ENCODE measurements around the gene CBLB.

CBLB gene

DNA sequence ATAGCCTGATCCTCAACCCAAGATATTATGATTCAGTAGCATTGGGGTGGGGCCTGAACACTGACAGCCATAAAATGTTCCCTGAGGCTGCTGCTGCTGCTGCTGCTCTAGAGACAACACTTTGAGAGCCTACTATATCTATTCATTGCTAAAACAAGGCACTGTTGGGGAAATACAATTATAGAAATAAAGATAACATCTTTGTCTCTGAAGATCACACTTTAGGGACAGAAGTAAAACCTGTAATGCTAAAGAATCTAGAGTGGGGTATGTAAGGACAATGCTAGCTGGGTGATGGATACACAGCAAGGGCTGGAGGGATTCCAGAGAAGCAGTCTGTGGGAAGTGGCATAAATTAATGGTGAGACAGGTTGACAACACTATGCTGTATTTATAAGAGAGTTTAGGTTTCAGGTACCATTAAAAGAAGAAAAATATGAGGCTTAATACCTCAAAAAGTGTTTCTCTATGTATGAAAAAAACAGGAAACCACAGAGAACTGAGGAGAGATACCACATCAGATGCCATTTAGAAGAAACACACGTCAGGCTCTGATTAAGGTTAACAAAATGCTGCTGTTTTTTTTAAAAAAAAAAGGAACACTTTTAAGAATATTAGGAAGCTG, 115.9 kb downstream of the CBLB start:
- peaks cover 32% of the 10 kb centered on the region for H3K4me1 ChIP-seq (ENCODE audit: insufficient read depth, low read length)
- H3K9me3 ChIP-seq (ENCODE audit: insufficient read depth, low read length, severe bottlenecking): no peaks in the 10 kb centered on the region
- H4K20me1 ChIP-seq (ENCODE audit: insufficient read depth, low read length): peaks cover 5% of the 10 kb centered on the region; the same call in 1 of the 2 replicates
- H3K27ac ChIP-seq (ENCODE audit: low read length): peak overlapping the region; percentile 60
- no peaks in the 10 kb centered on the region for H3K36me3 ChIP-seq (ENCODE audit: insufficient read depth, low read length)
- TF ChIP-seq, protein P1, sequence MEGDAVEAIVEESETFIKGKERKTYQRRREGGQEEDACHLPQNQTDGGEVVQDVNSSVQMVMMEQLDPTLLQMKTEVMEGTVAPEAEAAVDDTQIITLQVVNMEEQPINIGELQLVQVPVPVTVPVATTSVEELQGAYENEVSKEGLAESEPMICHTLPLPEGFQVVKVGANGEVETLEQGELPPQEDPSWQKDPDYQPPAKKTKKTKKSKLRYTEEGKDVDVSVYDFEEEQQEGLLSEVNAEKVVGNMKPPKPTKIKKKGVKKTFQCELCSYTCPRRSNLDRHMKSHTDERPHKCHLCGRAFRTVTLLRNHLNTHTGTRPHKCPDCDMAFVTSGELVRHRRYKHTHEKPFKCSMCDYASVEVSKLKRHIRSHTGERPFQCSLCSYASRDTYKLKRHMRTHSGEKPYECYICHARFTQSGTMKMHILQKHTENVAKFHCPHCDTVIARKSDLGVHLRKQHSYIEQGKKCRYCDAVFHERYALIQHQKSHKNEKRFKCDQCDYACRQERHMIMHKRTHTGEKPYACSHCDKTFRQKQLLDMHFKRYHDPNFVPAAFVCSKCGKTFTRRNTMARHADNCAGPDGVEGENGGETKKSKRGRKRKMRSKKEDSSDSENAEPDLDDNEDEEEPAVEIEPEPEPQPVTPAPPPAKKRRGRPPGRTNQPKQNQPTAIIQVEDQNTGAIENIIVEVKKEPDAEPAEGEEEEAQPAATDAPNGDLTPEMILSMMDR (IDR thresholded peaks at IDR 0.05; ENCODE audit: borderline replicate concordance, extremely low read depth, low read length, poor library complexity, severe bottlenecking): no peak
- TF ChIP-seq EZH2 (IDR thresholded peaks at IDR 0.05; ENCODE audit: borderline replicate concordance, low read depth, low read length, severe bottlenecking): no peak
- H3K9ac ChIP-seq (ENCODE audit: low read depth, low read length): peak overlapping the region; percentile 9; the same call in 1 of the 2 replicates
- H2AFZ ChIP-seq (ENCODE audit: low read depth, low read length): no peak overlapping the region
- no peaks in the 10 kb centered on the region for H3K79me2 ChIP-seq (ENCODE audit: insufficient read depth, low read length)
- no peaks in the 10 kb centered on the region for H3K27me3 ChIP-seq (ENCODE audit: insufficient read depth, low read length, poor library complexity)
- H3K4me3 ChIP-seq (ENCODE audit: low read depth in 1 of 2, low read length in 2 of 2): no peak overlapping the region
- peak overlapping the region; percentile 49; the same call in 1 of the 2 replicates for H3K4me2 ChIP-seq (ENCODE audit: insufficient read depth, low read length)
- DNase-seq (peak; percentile 21), ATAC-seq (ENCODE audit: insufficient read depth, low read depth) (peak; percentile 93)

- no peak overlapping the region for H3K4me2 ChIP-seq (ENCODE audit: insufficient read depth, low read length)
- no peak overlapping the region for H3K27ac ChIP-seq (ENCODE audit: low read length)
- peaks cover 2% of the 10 kb centered on the region for H3K9me3 ChIP-seq (ENCODE audit: insufficient read depth, low read length, severe bottlenecking)
- DNase-seq: no peak
- H3K4me3 ChIP-seq (ENCODE audit: low read depth in 1 of 2, low read length in 2 of 2): no peak overlapping the region
- H4K20me1 ChIP-seq (ENCODE audit: insufficient read depth, low read length): no peaks in the 10 kb centered on the region
- H3K9ac ChIP-seq (ENCODE audit: low read depth, low read length): no peak overlapping the region
- no peak for ATAC-seq (ENCODE audit: insufficient read depth, low read depth)
- no peaks in the 10 kb centered on the region for H3K36me3 ChIP-seq (ENCODE audit: insufficient read depth, low read length)
- peaks cover 12% of the 10 kb centered on the region for H3K4me1 ChIP-seq (ENCODE audit: insufficient read depth, low read length)
- H2AFZ ChIP-seq (ENCODE audit: low read depth, low read length): no peak overlapping the region
- no peak for TF ChIP-seq EZH2 (IDR thresholded peaks at IDR 0.05; ENCODE audit: borderline replicate concordance, low read depth, low read length, severe bottlenecking)
- TF ChIP-seq, protein P1 (IDR thresholded peaks at IDR 0.05; ENCODE audit: borderline replicate concordance, extremely low read depth, low read length, poor library complexity, severe bottlenecking): no peak
- H3K27me3 ChIP-seq (ENCODE audit: insufficient read depth, low read length, poor library complexity): no peaks in the 10 kb centered on the region
- H3K79me2 ChIP-seq (ENCODE audit: insufficient read depth, low read length): no peaks in the 10 kb centered on the region
Measured at GRCh38 chr3:105747696-105748095, 121.1 kb downstream of the CBLB start.

GRCh38 chr3:105747060-105747541, 121.7 kb downstream of the CBLB start:
- H3K36me3 ChIP-seq (ENCODE audit: insufficient read depth, low read length): no peaks in the 10 kb centered on the region
- H3K27me3 ChIP-seq (ENCODE audit: insufficient read depth, low read length, poor library complexity): no peaks in the 10 kb centered on the region
- ATAC-seq (ENCODE audit: insufficient read depth, low read depth): no peak
- no peak overlapping the region for H3K27ac ChIP-seq (ENCODE audit: low read length)
- H3K4me3 ChIP-seq (ENCODE audit: low read depth in 1 of 2, low read length in 2 of 2): no peak overlapping the region
- no peaks in the 10 kb centered on the region for H4K20me1 ChIP-seq (ENCODE audit: insufficient read depth, low read length)
- H3K79me2 ChIP-seq (ENCODE audit: insufficient read depth, low read length): no peaks in the 10 kb centered on the region
- H2AFZ ChIP-seq (ENCODE audit: low read depth, low read length): no peak overlapping the region
- DNase-seq: no peak
- no peak overlapping the region for H3K4me2 ChIP-seq (ENCODE audit: insufficient read depth, low read length)
- peaks cover 2% of the 10 kb centered on the region for H3K9me3 ChIP-seq (ENCODE audit: insufficient read depth, low read length, severe bottlenecking)
- H3K4me1 ChIP-seq (ENCODE audit: insufficient read depth, low read length): peaks cover 6% of the 10 kb centered on the region
- TF ChIP-seq, protein P1 (IDR thresholded peaks at IDR 0.05; ENCODE audit: borderline replicate concordance, extremely low read depth, low read length, poor library complexity, severe bottlenecking): no peak
- TF ChIP-seq EZH2 (IDR thresholded peaks at IDR 0.05; ENCODE audit: borderline replicate concordance, low read depth, low read length, severe bottlenecking): no peak
- H3K9ac ChIP-seq (ENCODE audit: low read depth, low read length): no peak overlapping the region
